GM13977 (cell line): ENCODE results near the gene WDR49.
"Not testable (repeated sequence)": the region's sequence is repeated elsewhere in the genome, so short reads cannot be mapped to it uniquely, and the experiment has no call there.

Experiments
- DNase-seq: peaks from one replicate; pipeline ENCODE4 v3.0.0; 2012; ENCODE audit warnings: low spot score
- in situ Hi-C: fragments of 300-500 bp; cut with MboI; formaldehyde crosslinking; loops from one replicate; pipeline ENCODE4 v1.12.0; 2022; ENCODE audit warnings: low sequenced_read_pairs, low pct_unique_long_range_greater_than_20kb, mixed read lengths, inconsistent platforms; ENCODE audit not compliant: unreplicated experiment
- TF ChIP-seq, protein P1 (sequence below): IDR thresholded peaks from 2 replicates; pipeline ENCODE4 v1.5.1; 2012; ENCODE audit warnings: mild to moderate bottlenecking, control low read depth; ENCODE audit not compliant: insufficient read depth; ENCODE audit errors: extremely low read depth, missing control alignments

WDR49 gene

DNA sequence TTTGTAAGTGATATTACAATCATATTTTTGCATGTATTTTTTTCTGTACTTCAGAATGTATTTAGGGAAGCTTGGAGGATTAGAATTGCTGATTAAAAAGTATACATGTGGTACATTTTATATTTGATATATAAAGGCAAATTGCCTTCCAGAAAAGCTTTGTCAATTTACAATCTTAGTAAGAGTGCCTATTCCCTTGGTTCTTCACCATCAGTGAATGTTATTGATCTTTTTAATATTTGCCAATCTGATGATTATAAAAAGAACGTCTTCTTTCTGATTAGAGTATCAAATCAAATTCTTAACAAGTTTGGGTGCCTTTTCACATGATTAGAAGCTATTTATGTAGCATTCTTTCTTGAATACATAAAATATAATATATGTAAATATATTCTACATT lies 9.1 kb downstream of the WDR49 start:
- in situ Hi-C loops = no loop called here
- DNase-seq = no peak
- TF ChIP-seq, protein P1, sequence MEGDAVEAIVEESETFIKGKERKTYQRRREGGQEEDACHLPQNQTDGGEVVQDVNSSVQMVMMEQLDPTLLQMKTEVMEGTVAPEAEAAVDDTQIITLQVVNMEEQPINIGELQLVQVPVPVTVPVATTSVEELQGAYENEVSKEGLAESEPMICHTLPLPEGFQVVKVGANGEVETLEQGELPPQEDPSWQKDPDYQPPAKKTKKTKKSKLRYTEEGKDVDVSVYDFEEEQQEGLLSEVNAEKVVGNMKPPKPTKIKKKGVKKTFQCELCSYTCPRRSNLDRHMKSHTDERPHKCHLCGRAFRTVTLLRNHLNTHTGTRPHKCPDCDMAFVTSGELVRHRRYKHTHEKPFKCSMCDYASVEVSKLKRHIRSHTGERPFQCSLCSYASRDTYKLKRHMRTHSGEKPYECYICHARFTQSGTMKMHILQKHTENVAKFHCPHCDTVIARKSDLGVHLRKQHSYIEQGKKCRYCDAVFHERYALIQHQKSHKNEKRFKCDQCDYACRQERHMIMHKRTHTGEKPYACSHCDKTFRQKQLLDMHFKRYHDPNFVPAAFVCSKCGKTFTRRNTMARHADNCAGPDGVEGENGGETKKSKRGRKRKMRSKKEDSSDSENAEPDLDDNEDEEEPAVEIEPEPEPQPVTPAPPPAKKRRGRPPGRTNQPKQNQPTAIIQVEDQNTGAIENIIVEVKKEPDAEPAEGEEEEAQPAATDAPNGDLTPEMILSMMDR = no peak

GRCh38 chr3:167631471-167631870 lies 22.3 kb downstream of the WDR49 start:
- DNase-seq = no peak
- TF ChIP-seq, protein P1 = no peak
- in situ Hi-C loops = no loop called here

- no peak for DNase-seq
- TF ChIP-seq, protein P1 = no peak
- in situ Hi-C loops = no loop called here
Measured at GRCh38 chr3:167626490-167626889, 27.3 kb downstream of the WDR49 start.

GRCh38 chr3:167615030-167615429 lies 38.7 kb downstream of the WDR49 start:
- no peak for DNase-seq

DNA sequence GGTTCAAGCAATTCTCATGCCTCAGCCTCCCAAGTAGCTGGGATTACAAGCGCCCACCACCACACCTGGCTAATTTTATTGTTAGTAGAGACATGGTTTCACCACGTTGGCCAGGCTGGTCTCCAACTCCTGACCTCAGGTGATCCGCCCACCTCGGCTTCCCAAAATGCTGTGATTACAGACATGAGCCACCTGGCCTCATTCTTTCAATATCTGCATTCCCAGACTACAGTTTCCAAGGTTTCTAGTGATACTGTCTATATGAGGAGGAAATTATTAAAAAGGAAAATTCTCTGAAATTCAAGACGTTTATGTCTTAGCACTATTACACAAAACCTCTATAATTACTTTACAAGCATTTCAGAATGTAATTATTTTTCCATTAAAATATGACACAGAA lies 39.5 kb downstream of the WDR49 start:
- in situ Hi-C loops, DNase-seq: not testable (repeated sequence)

More at GRCh38 chr3:167615030-167615429, 38.7 kb downstream of the WDR49 start:
- TF ChIP-seq, protein P1 = no peak
- in situ Hi-C loops = no loop called here

DNA sequence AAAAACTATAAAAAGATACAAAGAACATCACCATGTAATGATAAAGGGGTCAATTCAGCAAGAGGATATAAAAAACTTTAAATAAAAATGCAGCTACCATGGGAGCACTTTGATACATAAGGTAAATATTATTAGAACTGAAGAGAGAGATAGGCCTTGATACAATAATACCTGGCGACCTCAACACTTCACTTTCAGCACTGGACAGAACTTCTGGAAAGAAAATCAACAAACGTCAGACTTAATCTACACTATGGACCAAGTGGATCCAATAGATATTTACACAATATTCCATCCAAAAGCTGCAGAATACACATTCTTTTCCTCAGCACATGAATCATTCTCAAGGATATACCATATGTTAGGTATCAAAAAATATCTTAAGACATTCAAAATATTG lies 42.0 kb downstream of the WDR49 start:
- TF ChIP-seq, protein P1 = no peak

DNA sequence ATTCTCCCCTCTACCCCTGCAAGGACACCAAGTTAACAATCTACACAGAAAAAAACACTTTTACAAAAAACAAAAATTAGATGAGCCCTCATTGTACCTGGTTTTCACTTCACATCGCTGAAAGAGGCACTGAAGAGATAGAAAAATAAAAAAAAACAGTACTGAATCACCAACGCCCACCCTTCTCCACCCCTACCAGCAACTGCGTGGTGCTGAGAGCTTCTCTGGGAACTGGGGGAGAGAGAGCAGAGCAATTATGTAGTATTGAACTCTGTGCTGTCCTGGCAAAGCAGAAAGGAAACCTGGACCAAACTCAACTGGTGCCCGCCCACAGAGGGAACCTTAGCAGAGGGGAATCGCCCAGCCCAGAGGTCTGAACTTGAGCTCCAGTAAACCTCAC lies 44.6 kb downstream of the WDR49 start:
- no peak for DNase-seq
- in situ Hi-C loops = no loop called here
- TF ChIP-seq, protein P1 = no peak

More for the DNA sequence above, 42.0 kb downstream of the WDR49 start:
- in situ Hi-C loops = no loop called here
- DNase-seq = no peak
